GM19240 (cell line): Measurements from ENCODE around the gene ZNF692.

Experiments
- DNase-seq: peaks from one replicate; pipeline ENCODE4 v3.0.0; 2011; ENCODE audit warnings: low spot score; ENCODE audit not compliant: insufficient read length

Gene ZNF692

DNA sequence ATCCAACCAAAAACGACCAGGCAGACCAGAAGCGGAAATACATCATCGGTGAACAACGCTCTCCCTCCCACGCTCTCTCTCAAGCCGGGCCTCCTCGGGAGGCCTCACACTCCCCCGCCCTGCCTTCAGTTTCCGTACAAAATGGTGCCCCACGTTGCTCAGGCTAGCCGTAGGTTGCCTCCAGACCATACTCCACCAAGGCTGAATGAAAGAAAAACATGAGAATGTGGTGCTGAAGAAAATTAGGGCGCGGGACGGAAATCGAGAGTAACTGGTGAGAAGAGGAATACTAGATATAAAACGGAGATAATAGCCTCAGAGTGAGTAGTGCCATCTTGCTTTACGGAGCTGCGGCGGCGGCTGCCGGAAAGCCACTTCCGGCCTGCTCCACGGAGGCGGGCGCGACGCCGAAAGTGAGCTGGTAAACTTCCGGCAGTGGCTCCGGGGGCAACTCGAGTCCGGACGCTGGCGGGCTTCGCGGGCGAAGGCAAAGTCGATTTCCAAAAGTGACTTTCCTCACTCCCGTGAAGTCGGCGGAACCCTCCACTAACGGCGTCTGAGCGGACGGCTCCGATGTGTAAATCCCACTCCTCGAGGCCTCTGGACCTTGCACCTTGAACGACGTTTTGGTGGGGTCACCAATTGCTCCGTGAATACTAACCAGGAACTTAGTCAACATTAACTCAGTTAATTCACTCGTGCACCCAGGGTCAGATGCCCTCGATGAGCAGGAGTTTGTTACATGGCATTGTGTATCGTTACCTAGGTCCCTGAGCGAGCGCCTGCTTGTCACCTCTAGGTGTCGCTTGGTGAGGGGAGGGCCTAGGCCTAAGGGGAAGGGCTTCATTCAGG is 32.8 kb downstream of the ZNF692 start, which contains the start of gene SH3BP5L:
Gene SH3BP5L (minus strand): TSS at position 7 of the 852 bp plus-strand sequence. CDS start 980 bp downstream, outside the sequence.
- DNase-seq = peak; percentile 97

DNA sequence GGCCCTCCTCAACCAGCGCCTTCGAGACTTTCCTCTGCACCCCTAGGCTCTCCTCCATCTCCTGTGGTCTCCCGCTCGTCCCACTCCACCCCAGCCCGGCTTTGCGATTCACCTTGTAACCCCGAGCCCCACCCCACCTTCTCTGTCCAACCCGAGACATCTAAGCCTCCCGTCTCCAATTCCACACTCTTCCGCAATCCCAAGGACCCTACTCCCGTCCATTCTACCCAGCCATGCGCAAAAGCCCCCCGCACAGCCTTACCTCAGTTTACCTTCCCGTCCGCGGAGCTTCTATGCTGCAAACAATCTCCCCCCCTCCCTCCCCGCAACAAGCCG is 33.3 kb downstream of the ZNF692 start:
- DNase-seq = no peak

DNA sequence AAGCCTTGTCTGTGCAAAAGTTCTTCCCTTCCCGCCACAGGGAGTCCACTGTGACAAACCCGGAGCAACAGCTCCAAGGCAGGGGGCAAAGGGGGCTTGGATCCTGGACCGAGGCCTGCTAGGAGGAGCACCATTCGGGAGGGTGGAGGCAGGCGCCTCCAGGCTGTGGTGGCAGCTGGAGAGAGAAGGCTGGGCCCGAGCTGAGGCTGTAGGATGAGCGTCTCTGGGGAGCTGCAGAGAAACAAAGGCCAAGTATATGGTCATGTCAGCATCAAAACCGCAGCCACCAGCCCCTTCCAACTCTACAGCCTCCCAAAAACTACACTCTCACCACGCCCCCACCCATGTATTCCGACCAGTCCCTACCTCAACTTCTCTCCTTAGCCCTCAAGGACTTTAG is 33.7 kb downstream of the ZNF692 start:
- no peak for DNase-seq

DNA sequence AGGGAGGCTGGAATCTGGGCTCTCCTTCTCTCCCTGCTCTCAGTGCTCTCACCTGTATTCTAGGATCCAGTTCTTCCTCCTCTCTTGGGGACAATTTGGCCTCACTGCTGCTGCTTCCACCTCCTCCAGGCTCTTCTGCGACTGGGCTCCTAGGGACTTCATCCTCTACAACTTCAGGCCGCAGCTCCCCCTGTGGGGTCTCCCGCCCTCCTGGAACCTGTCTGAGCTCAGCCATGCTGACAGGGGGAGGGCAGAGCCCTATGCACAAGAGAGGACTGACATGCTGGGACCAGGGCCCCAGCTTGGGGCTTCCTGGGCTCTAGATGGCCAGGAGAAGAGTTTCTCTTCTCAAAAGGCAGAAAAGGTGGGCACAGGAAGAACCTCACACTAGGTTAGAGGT is 34.2 kb downstream of the ZNF692 start:
- no peak for DNase-seq

DNA sequence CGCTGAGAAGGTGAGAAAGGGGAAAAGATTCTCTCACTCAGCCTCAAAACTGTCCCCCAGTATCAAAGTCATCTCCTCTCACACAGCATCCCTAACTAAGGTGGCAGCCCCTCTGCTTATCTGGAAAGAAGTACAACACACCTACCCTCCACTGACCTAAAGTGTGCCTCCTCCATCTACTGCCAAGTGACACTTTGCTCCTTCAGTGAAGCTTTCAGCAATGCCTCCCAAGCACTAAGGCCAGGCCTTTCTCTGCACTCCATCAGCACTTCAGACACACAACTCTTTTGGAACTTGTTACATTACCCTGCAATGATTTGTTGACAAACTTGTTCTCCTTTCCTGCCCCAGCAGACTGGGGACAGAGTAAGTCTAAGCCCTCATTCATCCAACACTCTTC is 34.6 kb downstream of the ZNF692 start:
- DNase-seq = no peak

DNA sequence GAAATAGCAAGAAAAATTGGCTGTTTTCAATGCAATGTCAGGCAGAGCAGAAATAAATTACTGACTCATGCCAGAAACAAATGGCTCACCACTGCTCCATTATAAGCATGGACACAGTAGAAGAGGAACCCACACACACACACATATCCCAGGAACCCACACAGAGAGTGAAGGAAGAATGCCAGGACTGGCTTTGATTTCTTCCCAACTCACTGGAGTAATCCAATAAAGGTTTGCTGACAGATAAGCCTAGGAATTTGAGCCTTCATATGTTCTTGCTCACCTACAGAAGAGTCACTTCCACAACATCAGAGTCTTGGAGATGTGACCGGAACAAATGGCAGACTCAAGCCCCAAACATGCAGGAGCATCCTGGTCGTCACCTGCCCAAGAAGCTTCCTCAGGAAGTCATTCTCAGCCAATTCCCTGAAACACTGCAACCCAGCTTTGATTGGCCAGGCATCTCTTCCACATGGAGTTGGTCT is 35.3 kb downstream of the ZNF692 start:
- no peak for DNase-seq

DNA sequence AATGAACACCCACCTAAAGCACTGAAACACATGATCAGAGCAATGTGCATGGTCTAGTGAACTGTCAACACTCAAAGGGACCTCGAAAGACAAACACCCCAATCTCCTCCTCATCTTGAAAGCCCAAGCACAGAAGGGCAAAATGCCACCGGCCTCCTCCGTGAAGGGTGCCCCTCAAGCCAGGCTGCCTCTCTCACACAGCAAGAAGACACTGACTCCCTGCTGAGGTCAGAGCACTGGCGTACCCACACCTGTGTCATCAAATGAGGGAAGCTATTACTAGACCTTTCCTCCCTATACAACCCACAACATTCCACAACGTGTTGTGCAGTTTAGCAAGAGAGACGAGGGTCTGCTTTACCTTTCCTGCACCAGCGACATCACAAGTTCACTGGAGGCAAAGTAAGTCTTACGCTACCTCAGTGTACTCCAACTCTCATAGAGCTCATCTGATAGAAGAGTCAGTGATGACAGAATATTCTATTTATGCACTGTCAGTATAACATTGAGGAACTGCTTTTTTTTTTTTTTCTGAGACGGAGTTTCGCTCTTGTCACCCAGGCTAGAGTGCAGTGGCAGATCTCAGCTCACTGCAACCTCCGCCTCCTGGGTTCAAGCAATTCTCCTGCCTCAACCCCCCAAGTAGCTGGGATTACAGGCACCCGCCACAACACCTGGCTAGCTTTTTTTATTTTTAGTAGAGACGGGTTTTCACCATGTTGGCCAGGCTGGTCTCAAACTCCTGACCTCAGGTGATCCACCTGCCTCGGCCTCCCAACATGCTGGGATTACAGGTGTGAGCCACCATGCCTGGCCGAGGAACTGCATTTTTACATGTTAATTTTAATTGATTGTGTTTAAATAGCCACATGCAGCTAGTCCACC is 36.5 kb downstream of the ZNF692 start:
- DNase-seq = no peak

DNA sequence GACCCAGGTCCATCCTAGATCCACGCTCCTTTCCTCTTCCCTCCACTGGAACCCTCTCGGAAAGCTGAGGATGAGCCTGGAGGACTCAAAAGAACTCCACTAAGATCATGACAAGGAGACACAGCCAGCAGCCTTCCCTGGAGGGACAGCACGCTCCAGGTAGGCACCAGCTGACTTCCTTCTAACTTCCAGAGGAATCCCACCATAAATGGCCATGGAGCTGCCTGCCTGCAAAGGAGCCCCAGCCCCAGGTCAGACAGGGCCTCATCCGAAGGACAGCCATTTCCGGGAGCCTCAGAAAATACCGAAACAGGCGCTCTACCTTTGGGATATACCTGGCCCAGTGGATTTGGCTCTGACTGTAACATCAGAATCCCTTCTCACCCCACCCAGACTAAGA is 37.2 kb downstream of the ZNF692 start:
- no peak for DNase-seq

DNA sequence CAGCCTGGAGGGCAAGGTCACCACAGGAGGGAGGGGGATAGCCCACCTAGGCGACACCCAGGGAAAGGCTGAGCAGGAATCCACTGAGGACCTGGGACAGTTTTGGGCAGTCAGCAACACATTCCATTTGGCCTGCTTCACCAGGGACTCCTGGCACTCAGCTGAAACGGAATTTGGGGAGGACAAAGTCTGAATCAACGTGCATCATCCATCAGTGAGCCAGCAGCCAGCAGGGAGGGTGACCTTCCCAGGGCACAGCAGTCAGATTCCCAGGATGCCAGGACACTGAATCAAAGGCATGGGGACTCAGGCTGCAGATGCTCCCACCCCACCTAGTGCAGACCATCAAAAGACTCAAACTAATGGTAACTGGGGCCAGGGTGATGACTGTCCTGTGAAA is 37.8 kb downstream of the ZNF692 start:
- no peak for DNase-seq

DNA sequence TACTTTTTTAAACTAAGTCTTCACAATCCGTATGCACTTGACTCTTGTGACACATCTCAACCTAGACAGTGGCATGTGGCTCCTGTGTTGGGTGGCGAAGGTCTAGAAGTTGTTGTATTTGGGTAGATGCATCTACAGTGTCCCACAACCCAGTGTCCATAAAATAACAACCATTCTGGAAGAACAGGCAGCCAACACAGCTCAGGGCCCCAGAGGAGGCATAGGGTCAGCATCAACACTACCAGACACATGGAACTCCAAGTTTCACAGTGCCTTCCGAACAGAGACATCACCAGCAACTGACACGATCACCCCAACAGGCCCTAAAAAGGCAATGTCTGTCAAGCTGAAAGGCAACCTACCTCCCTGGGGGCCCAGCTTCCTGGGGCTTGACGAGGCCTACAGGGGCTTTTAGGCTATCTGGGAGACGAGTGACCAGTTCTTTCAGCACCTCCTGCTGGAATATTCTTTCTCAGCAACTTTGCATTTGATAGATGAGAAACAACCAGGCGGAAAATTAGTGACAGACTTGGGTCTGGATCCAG is 38.8 kb downstream of the ZNF692 start:
- no peak for DNase-seq

DNA sequence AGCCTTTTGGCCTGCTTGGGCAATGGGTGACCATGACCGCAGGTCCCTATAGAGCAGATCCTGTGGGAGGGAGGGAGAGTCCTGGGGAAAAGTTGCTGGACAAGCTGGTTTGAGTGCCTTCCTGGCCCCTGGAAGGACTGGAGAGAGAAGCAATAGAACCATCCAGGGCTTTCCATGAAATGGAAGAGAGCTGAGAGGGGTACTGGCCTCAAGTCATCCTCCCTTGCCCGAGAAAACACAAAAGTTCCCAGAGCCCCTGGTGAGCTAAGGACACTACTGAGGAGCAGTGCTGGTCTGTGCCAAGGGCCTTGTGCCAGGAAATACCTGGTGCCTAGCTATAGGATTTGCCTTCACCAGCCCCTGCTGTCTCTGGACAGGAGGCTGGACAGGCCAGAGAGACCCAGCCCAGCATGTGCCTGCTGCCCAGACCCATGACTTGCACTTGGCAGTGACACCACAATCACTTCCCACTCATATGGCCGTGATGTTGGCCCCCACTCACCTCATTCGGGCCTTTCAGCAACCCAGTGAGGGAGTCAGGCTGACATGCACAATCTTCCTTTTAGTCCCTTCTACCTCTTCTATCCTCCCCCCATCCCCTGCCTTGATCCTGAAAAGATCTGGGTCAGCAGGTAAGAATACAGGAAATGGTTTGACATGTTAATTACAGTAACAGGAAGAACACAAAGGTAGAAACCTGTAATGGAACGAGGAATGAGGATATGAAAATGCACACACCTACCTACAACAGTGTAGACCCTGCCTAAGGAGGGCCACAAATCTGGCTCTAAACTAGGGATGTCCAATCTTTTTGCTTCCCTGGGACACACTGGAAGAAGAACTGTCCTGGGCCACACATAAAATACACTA is 40.1 kb downstream of the ZNF692 start:
- no peak for DNase-seq

DNA sequence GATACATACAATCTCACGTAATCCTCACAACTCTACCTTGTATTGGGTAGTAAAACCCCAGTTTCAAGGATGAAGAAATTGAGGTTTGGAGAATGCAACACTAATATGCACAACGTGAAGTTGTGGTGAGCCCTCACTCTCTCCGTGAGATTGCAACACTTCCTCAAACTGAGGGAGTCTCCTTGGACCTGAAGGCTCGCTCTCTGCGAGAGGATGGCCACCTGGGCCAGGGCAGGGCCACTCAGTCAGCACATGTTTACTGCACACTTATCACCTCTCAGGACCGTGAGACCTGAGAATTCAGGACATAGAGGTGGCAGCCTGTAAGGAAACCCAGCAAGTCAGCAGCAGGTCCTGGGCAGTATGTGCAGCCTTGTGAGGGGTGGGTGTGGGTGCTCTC is 41.8 kb downstream of the ZNF692 start:
- DNase-seq = no peak

DNA sequence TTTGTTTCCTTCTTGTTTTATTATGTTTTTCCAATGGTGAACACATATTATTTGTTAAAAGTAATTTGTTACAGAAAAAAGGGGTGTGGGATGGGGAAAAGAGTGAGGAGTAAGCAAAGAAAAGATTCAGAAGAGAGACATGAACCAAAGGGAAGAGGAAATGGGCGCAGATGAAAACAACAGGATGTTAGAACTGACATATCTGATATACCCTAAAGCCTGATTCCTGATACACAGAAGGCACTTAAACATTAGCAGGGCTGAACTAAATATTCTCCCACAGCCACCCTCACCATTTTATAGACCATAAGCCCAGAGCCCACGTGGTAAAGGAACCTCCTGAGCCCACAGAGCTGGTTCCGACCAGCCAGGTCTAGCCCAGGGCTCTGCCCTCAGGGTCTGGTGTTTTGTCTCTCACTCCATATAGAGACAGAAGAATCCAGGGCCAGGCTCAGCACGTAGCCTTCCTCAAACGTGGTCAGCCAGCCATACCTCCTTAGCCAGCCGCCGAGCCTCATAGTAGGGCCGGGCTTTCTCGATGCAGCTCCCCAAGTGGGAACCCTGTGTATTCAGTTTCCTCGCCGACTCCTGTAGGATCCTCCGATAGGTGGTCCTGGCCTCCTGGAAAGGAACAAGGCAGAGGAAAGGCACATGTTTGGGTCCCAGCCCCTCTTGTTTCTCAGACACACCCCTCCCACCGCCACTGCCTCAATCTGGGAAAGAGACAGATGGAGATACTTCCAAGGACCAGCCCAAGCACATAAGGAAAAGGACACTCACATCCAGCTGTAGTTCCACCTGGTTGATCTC is 42.6 kb downstream of the ZNF692 start:
- no peak for DNase-seq

DNA sequence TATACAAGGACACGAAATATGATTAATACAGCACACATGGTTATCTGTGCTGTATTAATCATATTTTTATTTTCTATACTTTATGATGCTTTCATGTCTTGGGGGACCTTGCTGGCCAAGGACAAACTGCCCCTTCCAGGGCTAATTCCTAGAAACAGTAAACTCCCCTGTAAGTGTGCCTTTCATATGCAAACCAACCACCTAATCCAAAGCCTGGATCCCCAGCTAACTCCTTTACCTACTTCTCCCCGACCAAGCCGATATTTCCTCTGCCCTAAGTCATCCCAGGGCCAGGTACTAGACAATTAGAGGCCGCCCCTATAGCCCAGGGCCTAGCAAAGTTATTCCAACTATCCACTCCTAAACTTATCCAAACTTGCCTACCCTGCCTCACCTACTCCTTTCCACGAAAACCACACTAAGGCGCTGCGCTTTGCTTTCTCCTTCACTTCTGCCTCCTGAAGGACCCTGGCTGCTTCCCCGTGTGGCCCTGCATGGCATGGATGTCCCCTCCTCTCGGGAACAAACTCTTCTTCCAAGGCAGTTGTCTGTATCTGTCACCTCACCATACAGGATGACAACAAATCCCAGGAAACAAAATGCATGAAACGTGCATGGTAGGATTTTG is 43.4 kb downstream of the ZNF692 start:
- DNase-seq = no peak

DNA sequence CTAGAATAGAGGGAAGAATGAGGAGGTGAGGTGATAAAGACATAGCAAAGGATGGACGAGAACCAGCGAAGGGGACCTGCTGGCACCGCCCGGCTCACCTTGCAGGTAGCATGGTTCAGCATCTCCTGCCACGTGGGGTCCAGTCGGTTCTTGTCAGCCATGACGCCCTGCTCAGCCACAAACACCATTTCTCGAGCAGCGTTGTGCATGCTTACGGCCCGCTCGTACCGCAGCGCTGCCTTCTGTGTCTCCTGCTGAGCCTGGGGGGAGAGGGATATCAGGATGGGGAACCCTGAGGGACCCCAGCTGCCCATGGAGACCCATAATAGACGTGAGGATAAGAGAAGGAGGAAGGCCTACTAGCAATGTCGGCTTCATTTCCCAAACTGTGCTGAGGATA is 44.5 kb downstream of the ZNF692 start:
- no peak for DNase-seq

DNA sequence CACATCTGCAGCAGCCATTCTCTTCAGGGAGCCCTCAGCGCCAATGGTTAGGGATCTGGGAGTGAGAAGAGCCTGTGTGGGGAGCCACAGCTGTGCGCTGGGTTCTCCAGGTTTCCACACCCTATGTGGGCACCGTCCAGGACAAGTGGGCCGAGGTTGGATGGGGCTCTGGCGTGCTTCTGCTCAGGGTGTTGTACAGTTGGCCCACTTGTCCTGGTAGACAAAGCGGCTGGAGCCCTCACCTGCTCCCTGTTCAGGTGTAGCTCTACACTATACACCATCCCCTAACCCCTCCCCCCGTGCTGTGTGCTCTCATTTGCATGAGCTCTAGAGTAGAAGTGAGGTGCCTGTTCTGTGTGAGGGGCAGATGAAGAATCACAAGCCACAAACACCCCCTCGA is 45.3 kb downstream of the ZNF692 start:
- DNase-seq = no peak

DNA sequence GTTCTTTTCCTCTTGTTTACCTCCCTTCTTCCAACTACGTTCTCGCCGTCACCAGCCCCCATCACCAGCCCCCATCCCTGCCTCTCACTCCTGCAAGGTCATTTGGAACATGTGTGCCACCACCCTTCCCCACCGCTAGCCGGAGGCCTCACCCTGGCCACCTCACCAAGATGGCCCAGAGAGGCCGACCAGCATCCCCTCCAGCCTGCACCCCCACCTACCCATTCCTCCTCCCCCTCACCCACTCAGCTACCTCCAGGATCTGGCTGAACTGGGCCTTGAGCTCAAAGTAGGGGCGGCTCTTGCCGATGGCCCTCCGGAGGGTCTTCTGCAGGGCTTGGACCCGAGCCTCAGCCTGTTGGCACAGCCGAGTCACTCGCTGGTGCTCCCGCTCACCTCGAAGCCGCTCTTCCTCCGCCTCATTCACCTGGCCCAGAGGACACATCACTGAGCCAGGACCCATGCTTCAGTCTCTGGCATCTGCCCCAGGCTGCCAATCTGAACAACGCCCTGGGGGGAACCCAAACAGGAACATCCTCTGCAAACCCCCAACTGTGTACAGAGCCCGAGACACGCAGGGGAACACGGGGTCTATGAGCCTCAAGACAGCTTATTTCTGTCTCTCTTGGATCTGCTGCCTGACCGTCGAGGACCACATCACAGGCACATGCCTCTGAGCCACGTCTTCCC is 46.0 kb downstream of the ZNF692 start:
- DNase-seq = no peak

DNA sequence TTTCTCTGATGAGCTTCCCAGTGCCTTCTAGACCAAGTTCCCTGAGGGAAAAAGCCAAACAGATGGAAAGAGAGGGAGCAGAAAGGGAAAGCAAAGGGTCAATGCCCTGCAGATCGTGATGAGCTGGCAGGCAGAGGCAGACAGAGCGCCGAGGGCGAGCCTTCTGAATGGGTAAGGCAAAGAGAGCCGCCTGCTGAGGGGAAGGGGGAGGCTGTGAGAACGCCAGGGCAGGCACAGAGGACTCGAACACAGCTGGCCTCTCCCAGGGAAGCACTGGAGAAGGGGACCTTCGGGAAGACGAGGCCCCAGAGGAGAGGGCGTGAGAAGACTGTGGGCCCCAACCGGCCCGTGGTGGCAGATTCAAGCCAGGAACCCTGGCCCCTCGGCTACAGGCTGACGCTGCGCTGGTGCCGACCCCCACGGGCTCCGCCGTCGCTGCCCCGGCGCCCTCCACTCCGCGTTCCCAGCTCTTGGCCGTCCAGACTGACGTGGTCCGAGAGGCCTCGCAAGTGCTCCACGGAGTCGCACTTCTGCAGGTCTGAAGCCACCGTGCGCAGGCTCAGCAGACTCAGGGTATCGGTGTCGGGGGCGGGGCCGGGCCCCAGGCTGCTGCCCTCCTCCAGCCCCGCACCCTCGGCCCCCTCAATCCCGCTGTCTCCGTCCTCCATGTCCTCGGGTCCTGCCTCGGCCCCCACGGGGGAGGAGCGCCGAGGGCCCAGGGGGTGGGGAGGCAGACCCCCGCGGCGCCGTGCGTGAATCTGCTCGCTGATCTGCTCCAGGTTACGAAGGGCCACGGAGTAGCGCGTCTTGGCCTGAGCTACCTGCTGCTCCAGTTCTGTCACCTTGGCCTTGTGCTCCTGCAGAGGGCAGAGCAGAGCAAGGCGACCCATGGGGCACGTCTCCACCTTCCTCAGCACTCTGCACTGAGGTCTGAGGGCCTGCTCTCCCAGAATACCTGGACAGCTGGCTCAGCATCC is 47.1 kb downstream of the ZNF692 start:
- no peak for DNase-seq
